ENCODE data around the gene ZFYVE28.
A peak's percentile ranks its signal among the peaks of the same experiment; 100 is the strongest.
"Not testable (repeated sequence)": the region's sequence is repeated elsewhere in the genome, so short reads cannot be mapped to it uniquely, and the experiment has no call there.

The ZFYVE28 gene

GRCh38 chr4:2388429-2389182 is 29.8 kb downstream of the ZFYVE28 start:
- no peak for DNase-seq

- DNase-seq: no peak
Measured at GRCh38 chr4:2387829-2388228, 30.6 kb downstream of the ZFYVE28 start.

GRCh38 chr4:2387218-2387617 is 31.2 kb downstream of the ZFYVE28 start:
- no peak for DNase-seq

GRCh38 chr4:2386717-2387116 is 31.7 kb downstream of the ZFYVE28 start:
- DNase-seq: no peak

GRCh38 chr4:2385516-2385915 is 32.9 kb downstream of the ZFYVE28 start:
- DNase-seq: no peak

- no peak for DNase-seq
Measured at GRCh38 chr4:2384245-2384644, 34.2 kb downstream of the ZFYVE28 start.

- no peak for DNase-seq
Measured at GRCh38 chr4:2383760-2384159, 34.7 kb downstream of the ZFYVE28 start.

GRCh38 chr4:2383220-2383631 is 35.2 kb downstream of the ZFYVE28 start:
- not testable (repeated sequence) for DNase-seq

- not testable (repeated sequence) for DNase-seq
Measured at GRCh38 chr4:2382769-2383202, 35.7 kb downstream of the ZFYVE28 start.

- DNase-seq: not testable (repeated sequence)
Measured at GRCh38 chr4:2380589-2380988, 37.9 kb downstream of the ZFYVE28 start.

GRCh38 chr4:2378898-2379297 is 39.5 kb downstream of the ZFYVE28 start:
- DNase-seq: no peak

- no peak for DNase-seq
Measured at GRCh38 chr4:2378401-2378800, 40.0 kb downstream of the ZFYVE28 start.

- DNase-seq: no peak
Measured at GRCh38 chr4:2377241-2377640, 41.2 kb downstream of the ZFYVE28 start.

- no peak for DNase-seq
Measured at GRCh38 chr4:2375427-2375826, 43.0 kb downstream of the ZFYVE28 start.

- no peak for DNase-seq
Measured at GRCh38 chr4:2373532-2373931, 44.9 kb downstream of the ZFYVE28 start.

- no peak for DNase-seq
Measured at GRCh38 chr4:2372488-2373030, 45.9 kb downstream of the ZFYVE28 start.

GRCh38 chr4:2371765-2372487 is 46.5 kb downstream of the ZFYVE28 start:
- DNase-seq: no peak

- DNase-seq: no peak
Measured at GRCh38 chr4:2370597-2371320, 47.7 kb downstream of the ZFYVE28 start.

GRCh38 chr4:2368746-2369437 is 49.6 kb downstream of the ZFYVE28 start:
- no peak for DNase-seq

- no peak for DNase-seq
Measured at GRCh38 chr4:2367626-2368025, 50.8 kb downstream of the ZFYVE28 start.

GRCh38 chr4:2366252-2367192 is 51.9 kb downstream of the ZFYVE28 start:
- DNase-seq: peak; percentile 6

GRCh38 chr4:2365913-2366210 is 52.6 kb downstream of the ZFYVE28 start:
- DNase-seq: no peak
